Spinal cord (tissue), 10 donors: ENCODE data around the gene RAB10. TPM values are rescaled to one million over a fixed set of nuclear protein-coding genes. Genes with fewer than 3 reads are reported as not detected.
"Not testable (repeated sequence)": the region's sequence is repeated elsewhere in the genome, so short reads cannot be mapped to it uniquely, and the experiment has no call there.

ENCODE experiments used
- DNase-seq, 6 donors: peaks; one replicate each; pipeline versions ENCODE4 v3.0.0 to v3.0.0-alpha.2; 2013 to 2015; ENCODE audit warnings: low spot score in 6 of 6, low read depth in 4 of 6
- H3K27ac ChIP-seq: one replicate; pipeline ENCODE4 v1.5.1; 2013; ENCODE audit warnings: low read depth, low read length, control low read depth
- H3K27me3 ChIP-seq: one replicate; pipeline ENCODE4 v1.6.1; 2013; ENCODE audit warnings: low read length; ENCODE audit not compliant: control insufficient read depth, insufficient read depth
- H3K36me3 ChIP-seq: one replicate; pipeline ENCODE4 v1.6.1; 2013; ENCODE audit warnings: low read length; ENCODE audit not compliant: control insufficient read depth, insufficient read depth
- H3K4me1 ChIP-seq: one replicate; pipeline ENCODE4 v1.6.1; 2013; ENCODE audit warnings: low read length; ENCODE audit not compliant: control insufficient read depth, insufficient read depth
- H3K4me3 ChIP-seq: one replicate; pipeline ENCODE4 v1.5.1; 2013; ENCODE audit warnings: low read depth, low read length, control low read depth
- H3K9me3 ChIP-seq: one replicate; pipeline ENCODE4 v1.6.1; 2013; ENCODE audit warnings: low read length; ENCODE audit not compliant: control insufficient read depth, insufficient read depth
- WGBS: methylation state at CpG from one replicate; pipeline ENCODE4 v1.1.5; 2013; ENCODE audit warnings: missing lambda C conversion rate; ENCODE audit not compliant: insufficient coverage; 5-methylcytosine and 5-hydroxymethylcytosine counted together
- polyA plus RNA-seq, 2 donors: library from polyadenylated mRNA; unstranded; fragments of 120-200 nt; gene quantifications; one replicate each; pipeline ENCODE4 v1.2.1, GENCODE V29; 2013; ENCODE audit not compliant: insufficient read length in 2 of 2
- total RNA-seq, 2 donors: library from RNA; depleted of rRNA in 1 of 2; stranded (reverse); fragments of 120-200 nt in 1 of 2; fragments of >200 nt in 1 of 2; gene quantifications; one replicate each; pipeline versions ENCODE4 v1.2.3 to v1.2.4, GENCODE V29; 2013 to 2014
- donor health status: healthy.

The RAB10 gene
- total and polyA plus RNA-seq, 4 donors = 80.8 to 194 (median 133) TPM

- H3K9me3 ChIP-seq = no peaks in the 10 kb centered on the region
- no peak overlapping the region for H3K4me3 ChIP-seq
- DNase-seq = peak in 2 of 6 donors; percentile 6 to 40
- no peaks in the 10 kb centered on the region for H3K36me3 ChIP-seq
- no peak overlapping the region for H3K27ac ChIP-seq
- no peaks in the 10 kb centered on the region for H3K27me3 ChIP-seq
- 31% methylated on average over 7 of the region's 14 CpGs for WGBS
- no peaks in the 10 kb centered on the region for H3K4me1 ChIP-seq
These were observed 21.7 kb upstream of the RAB10 start for GRCh38 chr2:26011990-26012856.

GRCh38 chr2:26013668-26014067 is 20.2 kb upstream of the RAB10 start:
- Histone ChIP-seq H3K9me3 (no peaks in the 10 kb centered on the region), H3K27me3 (no peaks in the 10 kb centered on the region), H3K4me3 (no peak overlapping the region), H3K36me3 (no peaks in the 10 kb centered on the region), H3K4me1 (no peaks in the 10 kb centered on the region), H3K27ac (no peak overlapping the region)
- 100% methylated on average over 1 of the region's 1 CpG for WGBS
- DNase-seq = no peak

DNA sequence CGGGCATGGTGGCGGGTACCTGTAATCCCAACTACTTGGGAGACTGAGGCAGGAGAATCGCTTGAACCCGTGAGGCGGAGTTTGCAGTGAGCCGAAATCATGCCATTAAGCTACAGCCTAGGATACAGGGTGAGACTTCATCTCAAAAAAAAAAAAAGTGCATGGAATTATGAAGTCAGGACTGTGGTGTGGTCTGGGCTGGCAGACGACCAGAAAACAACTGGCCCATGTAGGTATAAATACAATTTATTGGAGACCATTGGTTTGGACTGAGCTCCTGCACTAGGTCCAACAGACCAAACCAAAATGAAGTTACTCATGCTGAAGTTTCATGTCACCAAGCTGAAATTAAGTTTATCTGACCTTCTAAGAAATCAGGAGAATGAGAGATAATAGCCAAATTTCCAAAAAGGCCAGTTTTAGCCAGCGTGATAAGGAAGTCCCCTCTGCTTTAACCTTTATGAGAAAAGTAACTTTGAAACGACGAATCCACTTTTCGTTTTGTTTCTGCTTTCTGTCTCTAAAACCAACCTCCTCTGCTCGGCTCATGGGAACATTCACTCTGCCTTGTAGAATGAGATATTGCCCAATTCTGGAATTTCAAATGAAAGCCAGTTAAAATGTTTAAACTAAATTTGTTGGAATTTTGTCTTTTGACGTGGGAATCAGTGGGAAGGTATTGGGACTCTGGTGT is 17.7 kb upstream of the RAB10 start:
- 97% methylated on average over 7 of the region's 13 CpGs for WGBS
- Histone ChIP-seq H3K36me3 (no peaks in the 10 kb centered on the region), H3K27me3 (no peaks in the 10 kb centered on the region), H3K4me3 (no peak overlapping the region), H3K9me3 (no peaks in the 10 kb centered on the region), H3K27ac (no peak overlapping the region), H3K4me1 (no peaks in the 10 kb centered on the region)
- no peak for DNase-seq

DNA sequence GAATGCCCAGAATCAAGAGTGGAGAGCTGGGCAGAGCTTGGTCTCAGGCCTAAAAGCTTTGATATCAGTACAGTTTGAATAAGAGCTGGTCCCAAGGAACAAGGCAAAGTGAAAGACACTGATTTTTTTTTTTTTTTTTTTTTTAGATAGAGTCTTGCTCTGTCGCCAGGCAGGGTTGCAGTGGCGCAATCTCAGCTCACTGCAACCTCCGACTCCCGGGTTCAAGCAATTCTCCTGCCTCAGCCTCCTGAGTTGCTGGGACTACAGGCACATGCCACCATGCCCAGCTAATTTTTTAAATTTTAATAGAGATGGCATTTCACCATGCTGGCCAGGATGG is 17.2 kb upstream of the RAB10 start:
- H3K27me3 ChIP-seq, H3K36me3 ChIP-seq, H3K4me1 ChIP-seq, H3K4me3 ChIP-seq, DNase-seq, H3K9me3 ChIP-seq, H3K27ac ChIP-seq: not testable (repeated sequence)
- WGBS = 100% methylated on average over 4 of the region's 4 CpGs

- Histone ChIP-seq H3K27ac (no peak overlapping the region), H3K36me3 (no peaks in the 10 kb centered on the region), H3K4me3 (no peak overlapping the region), H3K4me1 (no peaks in the 10 kb centered on the region), H3K27me3 (no peaks in the 10 kb centered on the region), H3K9me3 (no peaks in the 10 kb centered on the region)
- 89% methylated on average over 2 of the region's 5 CpGs for WGBS
- no peak for DNase-seq
These were observed 16.3 kb upstream of the RAB10 start for GRCh38 chr2:26017464-26018183.

DNA sequence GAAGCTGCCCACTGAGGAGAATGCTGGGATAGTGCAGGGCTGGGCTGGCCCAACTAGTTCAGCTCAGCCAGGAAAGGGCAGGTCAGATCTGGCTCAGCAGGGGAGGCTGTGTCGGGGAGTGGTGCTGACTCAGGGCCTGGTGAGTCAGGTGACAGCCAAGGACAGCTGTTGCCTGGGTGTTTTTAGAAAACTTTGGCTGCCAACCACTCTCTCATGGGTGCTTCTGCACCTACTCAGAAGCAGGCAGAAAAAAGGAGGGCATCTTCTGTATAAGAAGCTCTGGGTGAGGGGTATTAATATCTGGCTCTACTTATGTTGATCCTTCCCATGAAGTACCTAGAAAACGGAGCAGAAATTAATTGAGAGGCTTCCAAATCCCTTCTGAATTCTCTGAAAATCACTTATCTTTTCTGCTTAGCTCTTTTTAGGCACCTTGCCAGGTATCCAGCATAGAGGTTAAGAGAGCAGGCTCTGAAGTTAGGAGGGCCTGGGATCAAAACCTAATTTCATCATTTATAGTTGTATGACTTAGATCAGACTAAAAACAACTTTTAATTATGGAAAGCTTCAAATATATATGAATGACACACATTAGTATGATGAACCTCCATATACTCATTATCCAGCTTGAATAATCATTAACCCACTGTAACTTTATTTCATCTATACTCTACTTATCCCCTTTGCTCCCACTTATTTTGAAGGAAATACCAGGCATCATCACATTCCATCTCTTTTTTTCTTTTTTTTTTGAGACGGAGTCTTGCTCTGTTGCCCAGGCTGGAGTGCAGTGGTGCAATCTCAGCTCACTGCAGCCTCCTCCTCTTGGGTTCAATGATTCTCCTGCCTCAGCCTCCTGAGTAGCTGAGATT is 15.5 kb upstream of the RAB10 start:
- no peaks in the 10 kb centered on the region for H3K9me3 ChIP-seq
- H3K36me3 ChIP-seq = no peaks in the 10 kb centered on the region
- H3K4me3 ChIP-seq = no peak overlapping the region
- no peaks in the 10 kb centered on the region for H3K4me1 ChIP-seq
- no peak overlapping the region for H3K27ac ChIP-seq
- peak in 2 of 6 donors; percentile 2 to 47 for DNase-seq
- 38% methylated on average over 2 of the region's 3 CpGs for WGBS
- no peaks in the 10 kb centered on the region for H3K27me3 ChIP-seq

DNA sequence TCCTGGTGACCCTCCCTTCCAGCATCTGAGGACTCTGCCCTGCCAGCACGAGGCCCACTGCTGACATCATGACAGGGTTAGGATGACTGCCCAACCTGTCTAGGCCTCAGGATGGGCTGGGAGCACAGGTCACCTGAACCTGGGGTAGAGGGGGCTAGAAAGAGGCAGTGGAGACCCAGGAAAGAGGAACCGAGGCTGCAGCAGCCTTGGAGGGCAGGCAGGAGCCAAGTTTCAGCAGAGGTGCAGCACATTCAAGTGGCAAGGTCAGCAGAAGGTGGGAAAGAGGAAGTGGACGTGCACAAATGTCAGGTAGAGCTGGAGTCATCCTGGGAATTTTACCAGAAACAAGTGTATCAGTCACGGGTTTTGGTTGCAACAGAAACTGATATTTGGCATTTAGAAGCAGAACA is 13.6 kb upstream of the RAB10 start:
- Histone ChIP-seq H3K4me3 (no peak overlapping the region), H3K27me3 (no peaks in the 10 kb centered on the region), H3K4me1 (no peaks in the 10 kb centered on the region), H3K36me3 (no peaks in the 10 kb centered on the region), H3K27ac (no peak overlapping the region), H3K9me3 (no peaks in the 10 kb centered on the region)
- 87% methylated on average over 4 of the region's 4 CpGs for WGBS
- DNase-seq = no peak

- Histone ChIP-seq H3K4me1 (no peaks in the 10 kb centered on the region), H3K36me3 (no peaks in the 10 kb centered on the region), H3K27me3 (no peaks in the 10 kb centered on the region), H3K27ac (no peak overlapping the region), H3K4me3 (no peak overlapping the region), H3K9me3 (no peaks in the 10 kb centered on the region)
- no CpG with 5 or more reads among the region's 2 CpGs for WGBS
- no peak for DNase-seq
These were observed 9.6 kb upstream of the RAB10 start for GRCh38 chr2:26024260-26024659.

DNA sequence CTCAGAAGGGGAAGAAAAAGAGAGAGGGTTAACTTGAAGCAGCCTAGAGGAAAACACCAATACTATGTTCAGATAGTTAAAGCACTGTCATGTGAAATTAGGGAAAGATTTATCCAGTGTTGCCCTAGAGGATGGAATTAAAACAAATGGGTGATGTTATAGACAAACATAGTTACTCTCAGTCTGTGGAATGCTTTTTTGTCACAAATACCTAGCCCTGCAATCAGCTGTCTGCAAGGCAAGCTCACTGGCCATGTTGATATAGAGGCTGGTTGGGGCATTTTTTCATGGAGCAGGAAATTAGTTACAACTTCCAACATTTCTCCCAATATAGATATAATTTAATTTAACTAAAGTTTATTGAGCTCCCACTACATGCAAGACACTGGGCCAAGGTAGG is 8.4 kb upstream of the RAB10 start:
- H3K4me3 ChIP-seq = no peak overlapping the region
- H3K9me3 ChIP-seq = no peaks in the 10 kb centered on the region
- H3K27me3 ChIP-seq = no peaks in the 10 kb centered on the region
- no peaks in the 10 kb centered on the region for H3K36me3 ChIP-seq
- H3K4me1 ChIP-seq = no peaks in the 10 kb centered on the region
- H3K27ac ChIP-seq = no peak overlapping the region
- DNase-seq = no peak
